ENCODE results near the gene CFAP46. TPM values are rescaled to one million over a fixed set of nuclear protein-coding genes. Genes with fewer than 3 reads are reported as not detected.
A peak's percentile ranks its signal among the peaks of the same experiment; 100 is the strongest.

The CFAP46 gene
- total and polyA plus RNA-seq, 3 experiments from 2014 or later: 0.09 TPM; not detected in 2

- no peaks in the 10 kb centered on the region for H3K9me3 Mint-ChIP-seq
- H3K36me3 Mint-ChIP-seq: no peaks in the 10 kb centered on the region
- H3K27me3 Mint-ChIP-seq: peaks cover 32 to 54% of the 10 kb centered on the region in 2 donors
- Histone ChIP-seq H3K4me3 (ENCODE audit: low read length) (no peak overlapping the region), H3K36me3 (ENCODE audit: insufficient read depth, low read length) (no peaks in the 10 kb centered on the region), H3K27me3 (ENCODE audit: insufficient read depth, low read length, poor library complexity, severe bottlenecking) (no peaks in the 10 kb centered on the region), H3K9me3 (ENCODE audit: low read length) (no peaks in the 10 kb centered on the region), H3K27ac (ENCODE audit: low read depth, low read length) (no peak overlapping the region), H3K4me1 (ENCODE audit: insufficient read depth, low read length) (no peaks in the 10 kb centered on the region)
- H3K27ac Mint-ChIP-seq: no peak overlapping the region
- POLR2A ChIA-PET: no interaction called here
- no peak for DNase-seq
- CTCF ChIA-PET: no interaction called here
- H3K4me3 Mint-ChIP-seq: peak overlapping the region in 4 of 7 donors; percentile 22 to 61 (median 32)
- peaks cover 0 to 19% (median 2%) of the 10 kb centered on the region in 3 donors for H3K4me1 Mint-ChIP-seq
Observed at GRCh38 chr10:132941640-132942051, 724 bp downstream of the CFAP46 start.

- no peaks in the 10 kb centered on the region for H3K36me3 ChIP-seq (ENCODE audit: insufficient read depth, low read length)
- no peak overlapping the region for H3K27ac Mint-ChIP-seq
- no peaks in the 10 kb centered on the region for H3K36me3 Mint-ChIP-seq
- DNase-seq: no peak
- ChIA-PET POLR2A (no interaction called here), CTCF (no interaction called here)
- H3K27ac ChIP-seq (ENCODE audit: low read depth, low read length): no peak overlapping the region
- H3K4me3 Mint-ChIP-seq: no peak overlapping the region
- H3K9me3 Mint-ChIP-seq: no peaks in the 10 kb centered on the region
- H3K4me3 ChIP-seq (ENCODE audit: low read length): no peak overlapping the region
- no peaks in the 10 kb centered on the region for H3K4me1 ChIP-seq (ENCODE audit: insufficient read depth, low read length)
- peaks cover 32 to 54% of the 10 kb centered on the region in 2 donors for H3K27me3 Mint-ChIP-seq
- H3K9me3 ChIP-seq (ENCODE audit: low read length): no peaks in the 10 kb centered on the region
- no peaks in the 10 kb centered on the region for H3K27me3 ChIP-seq (ENCODE audit: insufficient read depth, low read length, poor library complexity, severe bottlenecking)
- H3K4me1 Mint-ChIP-seq: peaks cover 0 to 19% (median 2%) of the 10 kb centered on the region in 3 donors
Observed at GRCh38 chr10:132940791-132941465, 1.4 kb downstream of the CFAP46 start.

- Histone ChIP-seq H3K4me1 (ENCODE audit: insufficient read depth, low read length) (no peaks in the 10 kb centered on the region), H3K36me3 (ENCODE audit: insufficient read depth, low read length) (no peaks in the 10 kb centered on the region), H3K4me3 (ENCODE audit: low read length) (no peak overlapping the region), H3K9me3 (ENCODE audit: low read length) (no peaks in the 10 kb centered on the region), H3K27me3 (ENCODE audit: insufficient read depth, low read length, poor library complexity, severe bottlenecking) (no peaks in the 10 kb centered on the region), H3K27ac (ENCODE audit: low read depth, low read length) (no peak overlapping the region)
- Mint-ChIP-seq H3K9me3 (no peaks in the 10 kb centered on the region), H3K27ac (no peak overlapping the region), H3K4me3 (no peak overlapping the region), H3K36me3 (no peaks in the 10 kb centered on the region), H3K27me3 (peaks cover 32 to 54% of the 10 kb centered on the region in 2 donors), H3K4me1 (peaks cover 0 to 19% (median 2%) of the 10 kb centered on the region in 3 donors)
- ChIA-PET POLR2A (no interaction called here), CTCF (no interaction called here)
- DNase-seq: no peak
Observed at GRCh38 chr10:132939957-132940790, 2.2 kb downstream of the CFAP46 start.

- H3K4me1 ChIP-seq (ENCODE audit: insufficient read depth, low read length): no peaks in the 10 kb centered on the region
- no peaks in the 10 kb centered on the region for H3K27me3 ChIP-seq (ENCODE audit: insufficient read depth, low read length, poor library complexity, severe bottlenecking)
- POLR2A ChIA-PET: no interaction called here
- no peak overlapping the region for H3K4me3 ChIP-seq (ENCODE audit: low read length)
- H3K9me3 ChIP-seq (ENCODE audit: low read length): no peaks in the 10 kb centered on the region
- H3K4me1 Mint-ChIP-seq: peaks cover 0 to 19% (median 2%) of the 10 kb centered on the region in 3 donors
- no peaks in the 10 kb centered on the region for H3K9me3 Mint-ChIP-seq
- H3K27me3 Mint-ChIP-seq: peaks cover 29 to 48% of the 10 kb centered on the region in 2 donors
- CTCF ChIA-PET: no interaction called here
- H3K4me3 Mint-ChIP-seq: peak overlapping the region in 1 of 7 donors; percentile 13
- DNase-seq: no peak
- peak overlapping the region in 1 of 8 donors; percentile 17 for H3K27ac Mint-ChIP-seq
- H3K27ac ChIP-seq (ENCODE audit: low read depth, low read length): no peak overlapping the region
- H3K36me3 ChIP-seq (ENCODE audit: insufficient read depth, low read length): no peaks in the 10 kb centered on the region
- no peaks in the 10 kb centered on the region for H3K36me3 Mint-ChIP-seq
Observed at GRCh38 chr10:132939378-132939955, 2.9 kb downstream of the CFAP46 start.

GRCh38 chr10:132938472-132939339, 3.7 kb downstream of the CFAP46 start:
- POLR2A ChIA-PET: no interaction called here
- Histone ChIP-seq H3K27ac (ENCODE audit: low read depth, low read length) (no peak overlapping the region), H3K4me3 (ENCODE audit: low read length) (no peak overlapping the region), H3K27me3 (ENCODE audit: insufficient read depth, low read length, poor library complexity, severe bottlenecking) (no peaks in the 10 kb centered on the region), H3K9me3 (ENCODE audit: low read length) (no peaks in the 10 kb centered on the region), H3K4me1 (ENCODE audit: insufficient read depth, low read length) (no peaks in the 10 kb centered on the region), H3K36me3 (ENCODE audit: insufficient read depth, low read length) (no peaks in the 10 kb centered on the region)
- no peaks in the 10 kb centered on the region for H3K9me3 Mint-ChIP-seq
- H3K27ac Mint-ChIP-seq: peak overlapping the region in 1 of 8 donors; percentile 17
- H3K4me3 Mint-ChIP-seq: peak overlapping the region in 1 of 7 donors; percentile 23
- peaks cover 0 to 19% (median 2%) of the 10 kb centered on the region in 3 donors for H3K4me1 Mint-ChIP-seq
- H3K36me3 Mint-ChIP-seq: no peaks in the 10 kb centered on the region
- CTCF ChIA-PET: no interaction called here
- H3K27me3 Mint-ChIP-seq: peaks cover 22 to 41% of the 10 kb centered on the region in 2 donors
- DNase-seq: no peak

- H3K4me1 Mint-ChIP-seq: peaks cover 0 to 18% (median 2%) of the 10 kb centered on the region in 3 donors
- no peaks in the 10 kb centered on the region for H3K4me1 ChIP-seq (ENCODE audit: insufficient read depth, low read length)
- POLR2A ChIA-PET: no interaction called here
Observed at GRCh38 chr10:132937861-132938260, 4.5 kb downstream of the CFAP46 start.

GRCh38 chr10:132934953-132935352, 7.4 kb downstream of the CFAP46 start:
- POLR2A ChIA-PET: no interaction called here

More at GRCh38 chr10:132937861-132938260, 4.5 kb downstream of the CFAP46 start:
- Mint-ChIP-seq H3K9me3 (no peaks in the 10 kb centered on the region), H3K4me3 (no peak overlapping the region), H3K27ac (no peak overlapping the region), H3K36me3 (no peaks in the 10 kb centered on the region), H3K27me3 (peaks cover 22 to 38% of the 10 kb centered on the region in 2 donors)
- no peaks in the 10 kb centered on the region for H3K36me3 ChIP-seq (ENCODE audit: insufficient read depth, low read length)
- H3K27ac ChIP-seq (ENCODE audit: low read depth, low read length): no peak overlapping the region
- DNase-seq: no peak
- CTCF ChIA-PET: no interaction called here
- no peaks in the 10 kb centered on the region for H3K27me3 ChIP-seq (ENCODE audit: insufficient read depth, low read length, poor library complexity, severe bottlenecking)
- no peak overlapping the region for H3K4me3 ChIP-seq (ENCODE audit: low read length)
- H3K9me3 ChIP-seq (ENCODE audit: low read length): no peaks in the 10 kb centered on the region

More at GRCh38 chr10:132934953-132935352, 7.4 kb downstream of the CFAP46 start:
- no peak overlapping the region for H3K4me3 ChIP-seq (ENCODE audit: low read length)
- DNase-seq: no peak
- no peak overlapping the region for H3K4me3 Mint-ChIP-seq
- no peaks in the 10 kb centered on the region for H3K4me1 ChIP-seq (ENCODE audit: insufficient read depth, low read length)
- no peaks in the 10 kb centered on the region for H3K27me3 ChIP-seq (ENCODE audit: insufficient read depth, low read length, poor library complexity, severe bottlenecking)
- H3K27me3 Mint-ChIP-seq: peaks cover 6 to 14% of the 10 kb centered on the region in 2 donors
- H3K36me3 Mint-ChIP-seq: no peaks in the 10 kb centered on the region
- H3K9me3 Mint-ChIP-seq: no peaks in the 10 kb centered on the region
- CTCF ChIA-PET: no interaction called here
- no peaks in the 10 kb centered on the region for H3K9me3 ChIP-seq (ENCODE audit: low read length)
- H3K36me3 ChIP-seq (ENCODE audit: insufficient read depth, low read length): no peaks in the 10 kb centered on the region
- H3K27ac Mint-ChIP-seq: no peak overlapping the region
- no peaks in the 10 kb centered on the region for H3K4me1 Mint-ChIP-seq
- H3K27ac ChIP-seq (ENCODE audit: low read depth, low read length): no peak overlapping the region

Measured in CD8-positive, alpha-beta memory T cell (primary cell).